ENCODE data around the gene AP1B1. TPM values are rescaled to one million over a fixed set of nuclear protein-coding genes. Genes with fewer than 3 reads are reported as not detected.

Gene AP1B1
- total and polyA plus RNA-seq, 2 of the 13 experiments (the other 11 are each of a cell fraction or from before 2014, with no cell fraction given): 26.6 to 29.7 TPM

DNA sequence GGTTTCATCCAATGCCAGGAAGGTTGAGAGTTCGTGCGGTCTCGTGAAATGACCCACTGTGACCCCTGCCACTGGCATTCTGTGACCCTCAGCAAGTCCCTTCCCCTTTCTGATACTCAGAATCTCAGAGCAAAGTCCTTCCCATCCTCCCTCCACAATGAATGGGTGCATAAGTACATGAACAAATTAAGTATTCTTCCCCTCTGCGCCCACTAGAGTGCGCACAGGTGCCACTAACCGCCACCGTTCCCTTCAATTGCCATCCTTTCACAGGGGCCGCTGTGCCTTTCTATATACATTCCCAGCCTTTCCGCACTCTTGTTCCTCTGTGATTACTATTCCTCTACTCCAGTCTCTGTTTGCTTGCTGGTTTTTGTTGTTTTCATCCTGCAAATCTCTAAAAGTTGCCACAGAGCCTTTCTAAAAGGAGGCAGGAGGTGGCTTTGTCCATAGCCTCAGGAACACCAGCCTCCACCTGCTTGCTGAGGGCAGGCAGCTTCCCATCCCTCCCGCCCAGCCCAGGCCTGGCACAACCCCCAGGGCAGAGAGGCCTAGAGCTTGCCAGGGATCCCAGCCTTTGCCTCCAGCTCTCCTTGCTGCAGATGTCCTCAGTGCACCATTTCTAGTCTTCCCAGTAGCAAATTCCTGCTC, 6.7 kb upstream of the AP1B1 start (continued):
- TF ChIP-seq, protein P1, sequence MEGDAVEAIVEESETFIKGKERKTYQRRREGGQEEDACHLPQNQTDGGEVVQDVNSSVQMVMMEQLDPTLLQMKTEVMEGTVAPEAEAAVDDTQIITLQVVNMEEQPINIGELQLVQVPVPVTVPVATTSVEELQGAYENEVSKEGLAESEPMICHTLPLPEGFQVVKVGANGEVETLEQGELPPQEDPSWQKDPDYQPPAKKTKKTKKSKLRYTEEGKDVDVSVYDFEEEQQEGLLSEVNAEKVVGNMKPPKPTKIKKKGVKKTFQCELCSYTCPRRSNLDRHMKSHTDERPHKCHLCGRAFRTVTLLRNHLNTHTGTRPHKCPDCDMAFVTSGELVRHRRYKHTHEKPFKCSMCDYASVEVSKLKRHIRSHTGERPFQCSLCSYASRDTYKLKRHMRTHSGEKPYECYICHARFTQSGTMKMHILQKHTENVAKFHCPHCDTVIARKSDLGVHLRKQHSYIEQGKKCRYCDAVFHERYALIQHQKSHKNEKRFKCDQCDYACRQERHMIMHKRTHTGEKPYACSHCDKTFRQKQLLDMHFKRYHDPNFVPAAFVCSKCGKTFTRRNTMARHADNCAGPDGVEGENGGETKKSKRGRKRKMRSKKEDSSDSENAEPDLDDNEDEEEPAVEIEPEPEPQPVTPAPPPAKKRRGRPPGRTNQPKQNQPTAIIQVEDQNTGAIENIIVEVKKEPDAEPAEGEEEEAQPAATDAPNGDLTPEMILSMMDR (CRISPR knock-in tag; IDR thresholded peaks at IDR 0.05): peak; percentile 93
- TF ChIP-seq KDM6A (CRISPR knock-in tag; IDR thresholded peaks at IDR 0.05; ENCODE audit: low read depth) (no peak), U2AF2 (IDR thresholded peaks at IDR 0.05; ENCODE audit: low read depth, low read length) (no peak), REL (CRISPR knock-in tag; conservative IDR thresholded peaks at IDR 0.05) (no peak), SNAI1 (CRISPR knock-in tag; IDR thresholded peaks at IDR 0.05; ENCODE audit: borderline replicate concordance) (no peak), CBX2 (IDR thresholded peaks at IDR 0.05; ENCODE audit: low read depth, low read length) (no peak), CBX2 (CRISPR knock-in tag; IDR thresholded peaks at IDR 0.05; ENCODE audit: low read depth) (no peak), STAG1 (CRISPR knock-in tag; IDR thresholded peaks at IDR 0.05) (peak; percentile 92), ZNF556 (CRISPR knock-in tag; IDR thresholded peaks at IDR 0.05; ENCODE audit: borderline replicate concordance) (no peak), SOX13 (IDR thresholded peaks at IDR 0.05) (no peak), SOX13 (CRISPR knock-in tag; conservative IDR thresholded peaks at IDR 0.05 in 1 of 2, IDR thresholded peaks at IDR 0.05 in 1 of 2) (no peak), ZSCAN29 (CRISPR knock-in tag; conservative IDR thresholded peaks at IDR 0.05) (no peak), TARDBP (CRISPR knock-in tag; IDR thresholded peaks at IDR 0.05) (0 out of 2 replicates have a peak, but pooled peaks have one; percentile 18), GATAD2A (CRISPR knock-in tag; IDR thresholded peaks at IDR 0.05) (peak; percentile 48; the same call in 1 of the 2 replicates), XRCC5 (optimal IDR thresholded peaks at IDR 0.05; ENCODE audit: low read length) (peak; percentile 89)

Measured in HepG2 (cell line).